Measurements from ENCODE around the gene ZNF525. TPM values are rescaled to one million over a fixed set of nuclear protein-coding genes. Genes with fewer than 3 reads are reported as not detected.

Gene ZNF525
- total RNA-seq, 1 donor from 2014 or later: 5.9 TPM

- H3K36me3 Mint-ChIP-seq (ENCODE audit: low read depth): peaks cover 3% of the 10 kb centered on the region
- no peak overlapping the region for H3K4me3 Mint-ChIP-seq (ENCODE audit: unreplicated experiment)
Measured at GRCh38 chr19:53424968-53425597, 59.6 kb downstream of the ZNF525 start.

GRCh38 chr19:53431399-53432087 is 66.0 kb downstream of the ZNF525 start, which contains the start of gene ZNF761:
ZNF761 (plus strand) TSS chr19:53431984; CDS start chr19:53447269, 15,285 bp downstream.
- H3K27ac Mint-ChIP-seq (ENCODE audit: unreplicated experiment): peak within 1 kb of the TSS; percentile 94
- peaks cover 20% of the 10 kb centered on the region for H3K4me1 Mint-ChIP-seq (ENCODE audit: low read depth)
- peak; percentile 97 for DNase-seq (ENCODE audit: low spot score)
- TF ChIP-seq, protein P1, sequence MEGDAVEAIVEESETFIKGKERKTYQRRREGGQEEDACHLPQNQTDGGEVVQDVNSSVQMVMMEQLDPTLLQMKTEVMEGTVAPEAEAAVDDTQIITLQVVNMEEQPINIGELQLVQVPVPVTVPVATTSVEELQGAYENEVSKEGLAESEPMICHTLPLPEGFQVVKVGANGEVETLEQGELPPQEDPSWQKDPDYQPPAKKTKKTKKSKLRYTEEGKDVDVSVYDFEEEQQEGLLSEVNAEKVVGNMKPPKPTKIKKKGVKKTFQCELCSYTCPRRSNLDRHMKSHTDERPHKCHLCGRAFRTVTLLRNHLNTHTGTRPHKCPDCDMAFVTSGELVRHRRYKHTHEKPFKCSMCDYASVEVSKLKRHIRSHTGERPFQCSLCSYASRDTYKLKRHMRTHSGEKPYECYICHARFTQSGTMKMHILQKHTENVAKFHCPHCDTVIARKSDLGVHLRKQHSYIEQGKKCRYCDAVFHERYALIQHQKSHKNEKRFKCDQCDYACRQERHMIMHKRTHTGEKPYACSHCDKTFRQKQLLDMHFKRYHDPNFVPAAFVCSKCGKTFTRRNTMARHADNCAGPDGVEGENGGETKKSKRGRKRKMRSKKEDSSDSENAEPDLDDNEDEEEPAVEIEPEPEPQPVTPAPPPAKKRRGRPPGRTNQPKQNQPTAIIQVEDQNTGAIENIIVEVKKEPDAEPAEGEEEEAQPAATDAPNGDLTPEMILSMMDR (IDR thresholded peaks at IDR 0.05): peak; percentile 77
- H3K4me3 Mint-ChIP-seq (ENCODE audit: unreplicated experiment): peak within 1 kb of the TSS; percentile 89
- peaks cover 22% of the 10 kb centered on the region for H3K36me3 Mint-ChIP-seq (ENCODE audit: low read depth)
- H3K9me3 Mint-ChIP-seq (ENCODE audit: low read depth): peaks cover 3% of the 10 kb centered on the region
- no peaks in the 10 kb centered on the region for H3K27me3 Mint-ChIP-seq (ENCODE audit: low read depth)

More at GRCh38 chr19:53424968-53425597, 59.6 kb downstream of the ZNF525 start:
- no peak overlapping the region for H3K27ac Mint-ChIP-seq (ENCODE audit: unreplicated experiment)
- TF ChIP-seq, protein P1 (IDR thresholded peaks at IDR 0.05): peak; percentile 79
- H3K9me3 Mint-ChIP-seq (ENCODE audit: low read depth): peaks cover 3% of the 10 kb centered on the region
- no peak for DNase-seq (ENCODE audit: low spot score)
- no peaks in the 10 kb centered on the region for H3K4me1 Mint-ChIP-seq (ENCODE audit: low read depth)
- no peaks in the 10 kb centered on the region for H3K27me3 Mint-ChIP-seq (ENCODE audit: low read depth)

DNA sequence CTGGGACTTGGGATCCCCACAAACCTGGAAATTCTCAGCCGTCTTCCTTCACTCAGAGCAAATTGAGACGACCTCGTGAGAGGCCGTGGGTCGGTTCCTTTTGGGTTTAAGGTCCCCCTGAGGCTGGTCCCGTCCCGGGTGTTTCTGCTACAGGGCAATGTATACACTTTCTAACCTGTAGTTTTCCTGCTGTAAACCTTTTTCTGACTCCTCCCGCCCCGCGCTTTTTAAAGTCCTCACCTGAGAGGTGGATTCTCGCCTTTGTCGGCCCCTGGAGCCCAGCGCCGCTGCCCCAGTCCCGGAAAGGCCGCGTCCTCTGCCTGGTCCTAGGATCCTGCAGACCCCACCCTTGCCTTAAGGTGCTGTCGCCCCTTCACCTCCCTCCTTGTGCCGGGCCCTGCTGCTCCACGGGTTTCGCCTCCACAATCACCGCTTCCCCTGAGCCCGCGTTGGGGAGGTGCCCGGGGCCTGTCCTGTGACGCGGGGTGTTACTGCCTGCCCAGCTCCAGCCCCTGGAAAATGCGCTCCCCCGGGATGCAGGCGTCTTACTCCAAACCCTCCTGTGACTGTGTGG is 66.7 kb downstream of the ZNF525 start:
- peaks cover 3% of the 10 kb centered on the region for H3K9me3 Mint-ChIP-seq (ENCODE audit: low read depth)
- no peak for DNase-seq (ENCODE audit: low spot score)
- peak overlapping the region; percentile 89 for H3K4me3 Mint-ChIP-seq (ENCODE audit: unreplicated experiment)
- peak overlapping the region; percentile 94 for H3K27ac Mint-ChIP-seq (ENCODE audit: unreplicated experiment)
- H3K27me3 Mint-ChIP-seq (ENCODE audit: low read depth): no peaks in the 10 kb centered on the region
- TF ChIP-seq, protein P1 (IDR thresholded peaks at IDR 0.05): no peak
- peaks cover 20% of the 10 kb centered on the region for H3K4me1 Mint-ChIP-seq (ENCODE audit: low read depth)
- H3K36me3 Mint-ChIP-seq (ENCODE audit: low read depth): peaks cover 22% of the 10 kb centered on the region

Other genes with a start within 250 kb of the ZNF525 start
- gene ZNF415, start 232.8 kb upstream of the ZNF525 start, total RNA-seq: 6.2 to 10.4 TPM (median 7.3 TPM) in 3 replicates
- 10.5 to 14.1 TPM (median 11.0 TPM) in 3 replicates for gene ZNF347, start 206.7 kb upstream of the ZNF525 start, total RNA-seq
- gene ZNF665, start 172.3 kb upstream of the ZNF525 start, total RNA-seq: 1.4 to 4.7 TPM (median 3.3 TPM) in 3 replicates
- 21.2 to 28.9 TPM (median 21.5 TPM) in 3 replicates for gene ZNF677, start 110.8 kb upstream of the ZNF525 start, total RNA-seq
- gene VN1R2, start 107.4 kb upstream of the ZNF525 start, total RNA-seq: not detected in 3 replicates
- not detected in 3 replicates for gene VN1R4, start 98.0 kb upstream of the ZNF525 start, total RNA-seq
- gene ZNF845, start 32.0 kb upstream of the ZNF525 start, total RNA-seq: 3.6 to 6.6 TPM (median 4.8 TPM) in 3 replicates
- 6.5 to 12.2 TPM (median 7.3 TPM) in 3 replicates for gene ZNF765, start 29.4 kb downstream of the ZNF525 start, total RNA-seq
- 7.0 to 8.0 TPM (median 8.0 TPM) in 3 replicates for gene ZNF761, start 66.3 kb downstream of the ZNF525 start, total RNA-seq
- gene ZNF813, start 102.0 kb downstream of the ZNF525 start, total RNA-seq: 2.2 to 2.6 TPM (median 2.4 TPM) in 3 replicates
- gene ZNF331, start 172.4 kb downstream of the ZNF525 start, total RNA-seq: 7.9 to 9.1 TPM (median 7.9 TPM) in 3 replicates

All from chondrocyte (in vitro differentiated cells).